ENCODE data around the gene ATG9A.

Gene ATG9A

GRCh38 chr2:219174801-219175200, 54.6 kb downstream of the ATG9A start:
- Histone ChIP-seq H3K27me3 (replicated peaks) (no peaks in the 10 kb centered on the region), H3K27ac (no peak overlapping the region), H3K36me3 (replicated peaks) (peaks cover 16% of the 10 kb centered on the region), H3K4me3 (ENCODE audit: low read depth, low read length) (no peak overlapping the region)
- no peak for DNase-seq
- in situ Hi-C loops (cut with HindIII; ENCODE audit: low pct_ligation_motif_present, low sequenced_read_pairs), result no loop called here
- TF ChIP-seq CTCF (IDR thresholded peaks at IDR 0.05; ENCODE audit: low read depth, low read length, missing control alignments), result no peak

- no peak for TF ChIP-seq CTCF (IDR thresholded peaks at IDR 0.05; ENCODE audit: low read depth, low read length, missing control alignments)
- Histone ChIP-seq H3K4me3 (ENCODE audit: low read depth, low read length) (no peak overlapping the region), H3K27ac (no peak overlapping the region), H3K27me3 (replicated peaks) (no peaks in the 10 kb centered on the region), H3K36me3 (replicated peaks) (peaks cover 16% of the 10 kb centered on the region)
- in situ Hi-C loops (cut with HindIII; ENCODE audit: low pct_ligation_motif_present, low sequenced_read_pairs), result no loop called here
- DNase-seq, result no peak
Observed at GRCh38 chr2:219174146-219174545, 55.3 kb downstream of the ATG9A start.

GRCh38 chr2:219173176-219173575, 56.3 kb downstream of the ATG9A start:
- H3K27ac ChIP-seq, result no peak overlapping the region
- peaks cover 16% of the 10 kb centered on the region for H3K36me3 ChIP-seq (replicated peaks)
- no peak for DNase-seq
- no peak overlapping the region for H3K4me3 ChIP-seq (ENCODE audit: low read depth, low read length)
- H3K27me3 ChIP-seq (replicated peaks), result no peaks in the 10 kb centered on the region
- no peak for TF ChIP-seq CTCF (IDR thresholded peaks at IDR 0.05; ENCODE audit: low read depth, low read length, missing control alignments)
- in situ Hi-C loops (cut with HindIII; ENCODE audit: low pct_ligation_motif_present, low sequenced_read_pairs), result no loop called here

- TF ChIP-seq CTCF (IDR thresholded peaks at IDR 0.05; ENCODE audit: low read depth, low read length, missing control alignments), result no peak
- Histone ChIP-seq H3K4me3 (ENCODE audit: low read depth, low read length) (no peak overlapping the region), H3K27me3 (replicated peaks) (no peaks in the 10 kb centered on the region), H3K27ac (no peak overlapping the region), H3K36me3 (replicated peaks) (peaks cover 16% of the 10 kb centered on the region)
- in situ Hi-C loops (cut with HindIII; ENCODE audit: low pct_ligation_motif_present, low sequenced_read_pairs), result no loop called here
- DNase-seq, result no peak
Observed at GRCh38 chr2:219172231-219173154, 56.9 kb downstream of the ATG9A start.

- H3K27me3 ChIP-seq (replicated peaks), result no peaks in the 10 kb centered on the region
- in situ Hi-C loops (cut with HindIII; ENCODE audit: low pct_ligation_motif_present, low sequenced_read_pairs), result no loop called here
- peak; percentile 71 for DNase-seq
- H3K4me3 ChIP-seq (ENCODE audit: low read depth, low read length), result no peak overlapping the region
- H3K27ac ChIP-seq, result no peak overlapping the region
- peak; percentile 82 for TF ChIP-seq CTCF (IDR thresholded peaks at IDR 0.05; ENCODE audit: low read depth, low read length, missing control alignments)
- peaks cover 16% of the 10 kb centered on the region for H3K36me3 ChIP-seq (replicated peaks)
Observed at GRCh38 chr2:219171231-219171651, 58.2 kb downstream of the ATG9A start.
